H9 (cell line): ENCODE results near the gene GLYATL2. TPM values are rescaled to one million over a fixed set of nuclear protein-coding genes. Genes with fewer than 3 reads are reported as not detected.

ENCODE experiments used
- DNase-seq: peaks from one replicate; pipeline ENCODE4 v3.0.0-alpha.2; 2017
- H2AFZ ChIP-seq: one replicate; pipeline ENCODE4 v1.6.1; 2013; ENCODE audit warnings: mild to moderate bottlenecking, low read length, control low read depth, moderate library complexity
- H2AK5ac ChIP-seq: 2 replicates; pipeline ENCODE4 v1.6.1; 2013; ENCODE audit warnings: low read length, control low read depth, mixed read lengths; ENCODE audit not compliant: insufficient read length
- H2BK120ac ChIP-seq: one replicate; pipeline ENCODE4 v1.6.1; 2013; ENCODE audit warnings: low read depth, mild to moderate bottlenecking, low read length, control low read depth, inconsistent platforms; ENCODE audit not compliant: poor library complexity, severe bottlenecking
- H2BK12ac ChIP-seq: 2 replicates; pipeline ENCODE4 v1.6.1; 2013; ENCODE audit warnings: low read length, control low read depth, mixed read lengths, low read depth; ENCODE audit not compliant: insufficient read length
- H2BK15ac ChIP-seq: 2 replicates; pipeline ENCODE4 v1.6.1; 2013; ENCODE audit warnings: low read depth, low read length, control low read depth
- H2BK20ac ChIP-seq: one replicate; pipeline ENCODE4 v1.6.1; 2013; ENCODE audit warnings: low read depth, mild to moderate bottlenecking, low read length, control low read depth, inconsistent platforms; ENCODE audit not compliant: poor library complexity, severe bottlenecking
- H2BK5ac ChIP-seq: 2 replicates; pipeline ENCODE4 v1.6.1; 2013; ENCODE audit warnings: low read length, control low read depth, mixed read lengths; ENCODE audit not compliant: insufficient read length
- H3K14ac ChIP-seq: 2 replicates; pipeline ENCODE4 v1.6.1; 2013; ENCODE audit warnings: low read length, control low read depth; ENCODE audit not compliant: insufficient read depth
- H3K18ac ChIP-seq: 2 replicates; pipeline ENCODE4 v1.6.1; 2013; ENCODE audit warnings: low read depth, mild to moderate bottlenecking, mixed read lengths, low read length, control low read depth; ENCODE audit not compliant: insufficient read length
- H3K23ac ChIP-seq: 2 replicates; pipeline ENCODE4 v1.6.1; 2013; ENCODE audit warnings: low read length, control low read depth, mixed read lengths, low read depth; ENCODE audit not compliant: insufficient read length
- H3K23me2 ChIP-seq: 2 replicates; pipeline ENCODE4 v1.6.1; 2013; ENCODE audit warnings: low read depth, mild to moderate bottlenecking, mixed read lengths, low read length, control low read depth; ENCODE audit not compliant: insufficient read length, poor library complexity, severe bottlenecking
- H3K27ac ChIP-seq: 2 replicates; pipeline ENCODE4 v1.5.1; 2013; ENCODE audit warnings: low read length, control low read depth, mixed read lengths, low read depth; ENCODE audit not compliant: insufficient read length
- H3K27me3 ChIP-seq: 2 replicates; pipeline ENCODE4 v1.6.1; 2013; ENCODE audit warnings: low read length, control low read depth, inconsistent platforms; ENCODE audit not compliant: insufficient read depth
- H3K4ac ChIP-seq: 2 replicates; pipeline ENCODE4 v1.6.1; 2013; ENCODE audit warnings: low read depth, mild to moderate bottlenecking, control low read depth, inconsistent platforms, low read length, moderate library complexity
- H3K4me1 ChIP-seq: 2 replicates; pipeline ENCODE4 v1.6.1; 2013; ENCODE audit warnings: low read length, control low read depth, inconsistent platforms; ENCODE audit not compliant: insufficient read depth
- H3K4me2 ChIP-seq: 2 replicates; pipeline ENCODE4 v1.6.1; 2013; ENCODE audit warnings: low read length, control low read depth, mixed read lengths; ENCODE audit not compliant: insufficient read length, insufficient read depth
- H3K56ac ChIP-seq: 2 replicates; pipeline ENCODE4 v1.6.1; 2013; ENCODE audit warnings: low read depth, mild to moderate bottlenecking, mixed read lengths, low read length, control low read depth; ENCODE audit not compliant: insufficient read length
- H3K79me1 ChIP-seq: 2 replicates; pipeline ENCODE4 v1.6.1; 2013; ENCODE audit warnings: low read depth, mild to moderate bottlenecking, moderate library complexity, low read length, control low read depth, inconsistent platforms; ENCODE audit not compliant: insufficient read depth, poor library complexity, severe bottlenecking
- H3K79me2 ChIP-seq: 2 replicates; pipeline ENCODE4 v1.6.1; 2013; ENCODE audit warnings: low read length, control low read depth, inconsistent platforms; ENCODE audit not compliant: insufficient read depth
- H3K9ac ChIP-seq: 2 replicates; pipeline ENCODE4 v1.6.1; 2013; ENCODE audit warnings: low read length, control low read depth, mixed read lengths; ENCODE audit not compliant: insufficient read length; ENCODE audit errors: extremely low read depth
- H3K9me3 ChIP-seq: one replicate; pipeline ENCODE4 v1.6.1; 2013; ENCODE audit warnings: low read depth, low read length, inconsistent platforms; ENCODE audit not compliant: control insufficient read depth
- H3T11ph ChIP-seq: one replicate; pipeline ENCODE4 v1.6.1; 2013; ENCODE audit warnings: mild to moderate bottlenecking, low read length, control low read depth, inconsistent platforms
- H4K20me1 ChIP-seq: one replicate; pipeline ENCODE4 v1.6.1; 2013; ENCODE audit not compliant: control insufficient read depth, insufficient read length, insufficient read depth
- H4K5ac ChIP-seq: 2 replicates; pipeline ENCODE4 v1.6.1; 2013; ENCODE audit warnings: low read depth, mild to moderate bottlenecking, mixed read lengths, low read length, control low read depth; ENCODE audit not compliant: insufficient read length
- H4K8ac ChIP-seq: replicated peaks from 2 replicates; pipeline ENCODE4 v1.6.1; 2013; ENCODE audit warnings: low read length, control low read depth, mixed read lengths, low read depth; ENCODE audit not compliant: insufficient read length
- H4K91ac ChIP-seq: 2 replicates; pipeline ENCODE4 v1.6.1; 2013; ENCODE audit warnings: low read depth, mild to moderate bottlenecking, moderate library complexity, mixed read lengths, low read length, control low read depth; ENCODE audit not compliant: insufficient read length
- H3K27ac Mint-ChIP-seq, 3 experiments: 2 replicates in 2 of 3; 3 replicates in 1 of 3; pipeline ENCODE4 v1.8.0; 2020 to 2021; ENCODE audit warnings: mixed read lengths in 3 of 3, mild to moderate bottlenecking in 1 of 3, moderate library complexity in 1 of 3
- H3K27me3 Mint-ChIP-seq: 2 replicates; pipeline ENCODE4 v1.8.0; 2021; ENCODE audit warnings: low read depth, mild to moderate bottlenecking, moderate library complexity, mixed read lengths
- H3K36me3 Mint-ChIP-seq, 3 experiments: 2 replicates in 2 of 3; 3 replicates in 1 of 3; pipeline ENCODE4 v1.8.0; 2020 to 2021; ENCODE audit warnings: low read depth in 3 of 3, mixed read lengths in 3 of 3; ENCODE audit not compliant: insufficient read depth in 1 of 3
- H3K4me1 Mint-ChIP-seq, 2 experiments: 2 replicates each; pipeline ENCODE4 v1.8.0; 2020; ENCODE audit warnings: mixed read lengths in 2 of 2
- H3K4me3 Mint-ChIP-seq, 2 experiments: 2 replicates in 1 of 2; 3 replicates in 1 of 2; pipeline ENCODE4 v1.8.0; 2020 to 2021; ENCODE audit warnings: mild to moderate bottlenecking in 2 of 2, mixed read lengths in 2 of 2, moderate library complexity in 1 of 2
- H3K9me3 Mint-ChIP-seq, 2 experiments: 2 replicates in 1 of 2; 3 replicates in 1 of 2; pipeline ENCODE4 v1.8.0; 2020; ENCODE audit warnings: mild to moderate bottlenecking in 2 of 2, mixed read lengths in 2 of 2, moderate library complexity in 1 of 2
- WGBS: extraction: QIAGEN DNeasy Blood & Tissue Kit; methylation state at CpG from one replicate; pipeline ENCODE4 v1.1.7; 2013; ENCODE audit warnings: missing lambda C conversion rate, low lambda C conversion rate, mixed read lengths; ENCODE audit not compliant: insufficient read length; ENCODE audit errors: extremely low coverage; 5-methylcytosine and 5-hydroxymethylcytosine counted together
- total RNA-seq: library from RNA; stranded (reverse); gene quantifications from 2 replicates; pipeline ENCODE4 v1.2.1, GENCODE V29; 2021
- TF ChIP-seq, protein P1 (sequence below): fragments of 200-600 bp; sonication (generic); conservative IDR thresholded peaks from 3 replicates; pipeline ENCODE4 v1.8.0; 2021; ENCODE audit warnings: antibody characterized with exemption, mild to moderate bottlenecking

The GLYATL2 gene
- total RNA-seq, 1 experiment from 2014 or later: not detected

GRCh38 chr11:58837707-58838388 is 6.7 kb downstream of the GLYATL2 start:
- Histone ChIP-seq H2BK12ac (no peak overlapping the region), H3K27ac (no peak overlapping the region), H3K9ac (no peak overlapping the region), H4K5ac (no peak overlapping the region), H3K18ac (no peak overlapping the region), H3K23me2 (no peaks in the 10 kb centered on the region), H3K14ac (no peak overlapping the region), H3K79me1 (no peaks in the 10 kb centered on the region), H4K20me1 (no peaks in the 10 kb centered on the region), H3K4me1 (no peaks in the 10 kb centered on the region), H3K4ac (no peak overlapping the region), H4K91ac (no peak overlapping the region), H3T11ph (no peak overlapping the region), H3K4me2 (no peak overlapping the region), H2BK20ac (no peak overlapping the region), H2BK15ac (no peak overlapping the region), H2BK5ac (no peak overlapping the region), H3K79me2 (no peaks in the 10 kb centered on the region), H2BK120ac (no peak overlapping the region), H3K27me3 (no peaks in the 10 kb centered on the region), H3K23ac (no peak overlapping the region), H2AFZ (no peak overlapping the region), H2AK5ac (no peak overlapping the region), H3K9me3 (peaks cover 39% of the 10 kb centered on the region), H4K8ac (no peak overlapping the region), H3K56ac (no peak overlapping the region)
- TF ChIP-seq, protein P1, sequence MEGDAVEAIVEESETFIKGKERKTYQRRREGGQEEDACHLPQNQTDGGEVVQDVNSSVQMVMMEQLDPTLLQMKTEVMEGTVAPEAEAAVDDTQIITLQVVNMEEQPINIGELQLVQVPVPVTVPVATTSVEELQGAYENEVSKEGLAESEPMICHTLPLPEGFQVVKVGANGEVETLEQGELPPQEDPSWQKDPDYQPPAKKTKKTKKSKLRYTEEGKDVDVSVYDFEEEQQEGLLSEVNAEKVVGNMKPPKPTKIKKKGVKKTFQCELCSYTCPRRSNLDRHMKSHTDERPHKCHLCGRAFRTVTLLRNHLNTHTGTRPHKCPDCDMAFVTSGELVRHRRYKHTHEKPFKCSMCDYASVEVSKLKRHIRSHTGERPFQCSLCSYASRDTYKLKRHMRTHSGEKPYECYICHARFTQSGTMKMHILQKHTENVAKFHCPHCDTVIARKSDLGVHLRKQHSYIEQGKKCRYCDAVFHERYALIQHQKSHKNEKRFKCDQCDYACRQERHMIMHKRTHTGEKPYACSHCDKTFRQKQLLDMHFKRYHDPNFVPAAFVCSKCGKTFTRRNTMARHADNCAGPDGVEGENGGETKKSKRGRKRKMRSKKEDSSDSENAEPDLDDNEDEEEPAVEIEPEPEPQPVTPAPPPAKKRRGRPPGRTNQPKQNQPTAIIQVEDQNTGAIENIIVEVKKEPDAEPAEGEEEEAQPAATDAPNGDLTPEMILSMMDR: no peak
- peaks cover 73 to 83% of the 10 kb centered on the region in 2 experiments for H3K9me3 Mint-ChIP-seq
- no CpG with 5 or more reads among the region's 5 CpGs for WGBS
- DNase-seq: no peak
- H3K4me3 Mint-ChIP-seq: no peak overlapping the region
- H3K4me1 Mint-ChIP-seq: no peaks in the 10 kb centered on the region
- H3K36me3 Mint-ChIP-seq: peaks cover 4 to 30% (median 4%) of the 10 kb centered on the region in 3 experiments; a peak in 5 of 7 replicates
- no peak overlapping the region for H3K27ac Mint-ChIP-seq
- no peaks in the 10 kb centered on the region for H3K27me3 Mint-ChIP-seq
